HG03066 (cell line): ENCODE data around the gene FUT2.

Experiments
- ATAC-seq: cut with Tn5 transposase; IDR thresholded peaks from one replicate; pipeline ENCODE4 v1.9.1; 2021; ENCODE audit warnings: low read depth; ENCODE audit not compliant: unreplicated experiment

FUT2 gene

DNA sequence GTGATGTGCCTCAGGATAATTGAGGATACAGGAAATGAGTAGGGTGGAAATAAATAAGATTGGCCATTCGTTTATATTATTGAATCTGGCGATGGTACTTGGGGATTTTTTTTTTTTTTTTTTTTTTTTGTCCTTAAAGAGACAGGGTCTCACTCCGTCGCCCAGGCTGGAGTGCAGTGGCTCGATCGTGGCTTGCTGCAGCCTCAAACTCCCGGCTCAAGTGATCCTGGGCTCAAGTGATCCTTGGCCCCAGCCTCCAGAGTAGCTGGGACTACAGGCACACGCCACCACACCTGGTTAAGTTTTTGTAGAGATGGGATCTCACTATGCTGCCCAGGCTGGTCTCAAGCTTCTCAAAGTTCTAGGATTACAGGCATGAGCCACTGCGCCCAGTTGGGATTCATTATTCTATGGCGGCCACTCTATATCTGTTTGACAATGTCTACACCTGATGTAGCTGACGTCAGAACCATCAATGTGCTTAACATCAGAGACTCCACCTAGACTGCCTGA lies 26.5 kb downstream of the FUT2 start:
- ATAC-seq: no peak

DNA sequence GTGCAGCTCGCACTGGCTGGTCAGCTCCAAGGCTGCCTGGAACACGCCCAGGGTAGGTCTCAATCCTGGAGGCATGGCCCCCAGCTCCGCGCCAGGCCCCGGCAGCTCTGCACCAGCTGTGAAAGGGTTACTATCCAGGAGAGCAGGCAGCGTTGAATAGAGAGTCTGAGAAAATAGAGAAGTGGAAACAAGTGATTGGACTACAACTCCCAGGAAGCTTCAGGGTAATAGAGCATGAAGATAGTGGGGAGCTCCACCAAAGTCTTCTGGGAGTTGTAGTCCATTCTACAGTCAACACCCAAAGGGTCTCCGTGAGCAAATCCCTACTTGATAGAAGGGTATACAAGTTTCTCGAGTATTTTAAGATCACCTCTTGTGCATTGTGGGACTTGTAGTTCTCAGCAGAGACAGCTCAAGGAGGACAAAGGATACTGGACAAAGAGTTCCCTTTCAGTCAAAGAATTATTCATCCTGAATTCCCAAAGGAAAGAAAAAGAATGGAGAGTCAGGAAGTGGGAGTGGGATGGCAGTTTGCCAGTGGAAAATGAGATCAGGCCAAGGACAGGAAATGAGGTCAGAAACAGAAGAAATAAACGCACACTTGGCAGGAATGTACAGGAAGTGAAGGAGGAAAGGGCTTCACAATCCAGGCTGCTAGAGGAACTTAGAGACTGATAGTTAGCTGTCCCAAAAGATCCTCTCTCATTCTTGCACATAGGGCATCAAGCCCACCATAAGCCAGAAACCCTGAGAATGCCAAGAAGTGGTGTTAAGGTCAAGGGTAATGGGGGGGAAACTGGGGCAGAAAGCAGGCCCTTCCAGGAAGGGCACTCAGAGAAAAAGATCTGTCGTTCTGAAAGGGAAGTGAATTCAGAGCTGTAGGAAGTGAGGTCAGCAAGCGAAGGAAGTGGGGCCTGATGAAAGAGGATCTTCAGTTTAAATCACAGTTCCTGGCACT lies 29.3 kb downstream of the FUT2 start:
- ATAC-seq: no peak

DNA sequence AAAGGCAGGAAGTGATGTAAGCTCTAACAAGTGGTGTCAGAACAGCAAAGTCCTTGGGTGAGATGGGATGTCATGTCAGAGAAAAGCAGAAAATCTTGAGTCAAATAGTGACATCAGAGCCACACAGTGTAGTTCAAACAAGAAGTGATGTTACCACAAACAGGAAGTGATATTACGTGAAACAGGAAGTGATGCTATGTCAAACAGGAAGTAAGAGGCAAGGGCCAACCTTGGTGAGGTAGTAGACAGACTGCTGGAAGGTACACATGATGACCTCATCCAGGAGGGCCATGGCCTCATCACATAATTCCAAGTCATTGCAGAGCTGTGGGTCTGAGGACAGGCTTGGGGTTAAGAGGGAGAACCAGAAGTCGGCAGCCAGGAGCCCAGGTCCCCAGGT lies 30.8 kb downstream of the FUT2 start:
- ATAC-seq: no peak

- ATAC-seq: no peak
Observed at GRCh38 chr19:48728911-48729664, 33.3 kb downstream of the FUT2 start.

DNA sequence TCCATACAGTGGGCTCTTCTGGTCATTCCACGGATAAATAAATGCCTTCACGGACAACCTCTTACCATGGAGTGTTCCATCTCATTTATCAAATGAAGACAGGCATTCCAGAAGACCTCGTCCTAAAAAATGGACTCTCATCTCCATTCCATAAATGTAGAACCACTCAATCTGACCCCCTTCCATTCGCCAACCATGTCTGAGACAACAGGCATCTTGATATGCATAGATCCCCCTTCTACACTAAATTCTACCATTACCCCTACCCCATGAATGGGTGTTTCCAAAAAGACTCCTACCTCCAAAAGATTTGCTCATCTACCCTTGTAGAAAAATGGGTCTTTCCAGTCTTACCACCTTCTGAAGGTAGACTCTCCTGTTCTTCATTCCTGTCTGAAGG lies 35.7 kb downstream of the FUT2 start:
- ATAC-seq: no peak

DNA sequence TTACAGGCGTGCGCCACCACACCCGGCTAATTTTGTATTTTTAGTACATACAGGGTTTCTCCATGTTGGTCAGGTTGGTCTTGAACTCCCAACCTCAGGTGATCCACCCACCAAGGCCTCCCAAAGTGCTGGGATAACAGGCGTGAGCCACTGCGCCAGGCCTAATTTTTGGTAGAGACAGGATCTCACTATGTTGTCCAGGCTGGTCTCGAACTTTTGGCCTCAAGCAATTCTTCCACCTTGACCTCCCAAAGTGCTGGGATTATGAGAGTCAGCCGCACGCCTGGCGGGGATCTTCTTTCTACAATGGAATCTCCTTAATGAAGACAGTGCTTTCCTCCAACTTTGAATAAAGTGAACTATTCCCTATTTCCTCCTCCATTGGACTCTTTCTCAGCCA lies 38.9 kb downstream of the FUT2 start:
- ATAC-seq: no peak

DNA sequence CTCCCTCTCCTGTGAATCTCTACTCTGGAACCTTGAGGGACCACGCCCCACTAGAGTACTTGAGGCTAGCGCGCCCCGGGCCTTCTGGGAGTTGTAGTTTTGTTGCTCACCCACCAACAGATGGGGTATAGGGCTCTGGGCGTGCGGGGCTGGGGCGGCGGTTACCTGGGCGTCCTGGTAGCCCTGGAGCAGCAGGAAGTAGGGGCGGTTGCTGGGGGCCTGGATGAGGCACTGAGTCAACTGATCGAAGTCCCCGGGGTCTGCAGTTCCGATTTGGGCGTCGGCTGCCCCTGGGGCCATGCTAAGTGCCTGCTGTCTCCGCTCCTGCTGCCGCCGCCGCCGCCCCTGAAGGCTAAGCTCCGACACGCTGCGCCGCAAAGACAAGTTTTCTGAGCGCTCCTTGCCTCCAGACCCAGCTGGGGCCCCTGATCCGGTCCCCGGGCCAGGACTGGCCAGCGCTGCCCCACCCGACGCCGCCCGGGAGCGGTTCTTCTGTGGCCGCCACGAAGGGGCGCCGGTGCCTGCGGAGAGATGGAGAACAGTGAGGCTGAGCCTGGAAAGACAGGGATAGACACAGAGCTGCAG lies 39.4 kb downstream of the FUT2 start:
- ATAC-seq: no peak

DNA sequence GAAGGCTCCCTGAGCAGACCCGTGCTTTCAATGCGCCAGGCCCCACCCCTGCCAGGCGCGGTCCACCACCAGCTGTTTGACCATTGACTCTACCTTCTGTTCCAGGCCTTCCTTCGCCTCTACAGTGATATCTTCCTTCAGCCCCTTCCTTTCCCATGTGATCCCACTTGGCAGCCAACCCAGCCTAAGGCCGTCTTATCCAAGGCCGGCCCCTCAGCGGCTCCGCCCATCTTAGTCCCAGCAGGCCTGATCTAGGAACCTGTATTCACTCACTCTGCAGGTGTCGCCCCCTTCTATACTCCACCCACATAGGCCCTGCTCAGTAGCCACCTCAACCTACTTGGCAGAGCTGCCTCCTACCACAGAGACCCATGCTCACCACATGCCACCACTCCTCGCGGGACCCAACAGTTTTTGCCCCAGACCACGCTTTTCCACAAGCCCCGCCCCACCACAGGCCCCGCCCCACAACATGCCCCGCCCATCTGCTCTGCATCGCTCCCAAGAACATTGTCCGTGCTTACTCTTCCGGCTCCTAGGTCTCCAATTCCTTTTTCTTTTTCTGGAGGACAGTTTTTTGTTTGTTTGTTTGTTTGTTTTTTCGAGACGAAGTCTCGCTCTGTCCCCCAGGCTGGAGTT lies 41.7 kb downstream of the FUT2 start:
- ATAC-seq: no peak

DNA sequence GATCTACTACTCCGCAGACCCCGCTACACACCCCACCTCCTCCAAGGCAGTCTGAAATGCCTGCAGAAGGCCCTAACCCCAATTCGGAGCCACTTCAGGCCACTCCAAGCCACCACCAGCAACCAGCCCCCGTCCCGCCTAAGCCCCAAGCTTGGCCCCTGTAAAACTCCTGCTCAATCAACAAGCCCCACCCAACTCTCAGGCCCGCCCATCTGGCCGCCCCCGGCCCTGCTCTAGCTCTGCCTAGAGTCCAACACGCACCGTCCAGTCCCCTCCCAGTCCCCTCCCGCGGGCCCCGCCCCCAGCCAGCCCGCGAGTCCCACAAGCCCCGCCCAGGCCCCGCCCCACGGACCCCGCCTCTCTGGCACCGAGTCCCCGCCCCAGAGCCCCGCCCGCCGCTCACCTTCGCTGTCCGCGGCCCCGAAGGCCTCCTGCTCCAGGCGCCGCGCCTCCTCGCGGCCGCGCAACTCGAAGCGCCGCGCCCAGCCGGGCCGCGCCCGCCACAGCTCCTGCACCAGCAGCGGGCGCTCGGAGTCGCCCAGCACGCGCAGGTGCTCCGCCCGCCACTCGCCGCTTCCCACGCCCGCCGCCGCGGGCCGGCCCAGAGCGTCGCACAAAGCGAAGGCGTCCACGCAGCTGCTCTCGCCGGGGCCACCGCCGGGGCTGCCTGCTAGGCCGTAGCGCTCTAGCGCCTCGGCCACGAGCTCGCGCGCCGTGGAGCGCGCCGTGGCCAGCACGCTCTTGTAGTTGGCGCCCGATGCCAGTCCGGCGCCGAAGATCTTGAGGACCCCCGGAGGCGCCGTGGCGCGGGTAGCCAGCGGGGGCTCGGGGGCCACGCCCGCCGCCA lies 43.0 kb downstream of the FUT2 start:
- ATAC-seq: peak; percentile 74

DNA sequence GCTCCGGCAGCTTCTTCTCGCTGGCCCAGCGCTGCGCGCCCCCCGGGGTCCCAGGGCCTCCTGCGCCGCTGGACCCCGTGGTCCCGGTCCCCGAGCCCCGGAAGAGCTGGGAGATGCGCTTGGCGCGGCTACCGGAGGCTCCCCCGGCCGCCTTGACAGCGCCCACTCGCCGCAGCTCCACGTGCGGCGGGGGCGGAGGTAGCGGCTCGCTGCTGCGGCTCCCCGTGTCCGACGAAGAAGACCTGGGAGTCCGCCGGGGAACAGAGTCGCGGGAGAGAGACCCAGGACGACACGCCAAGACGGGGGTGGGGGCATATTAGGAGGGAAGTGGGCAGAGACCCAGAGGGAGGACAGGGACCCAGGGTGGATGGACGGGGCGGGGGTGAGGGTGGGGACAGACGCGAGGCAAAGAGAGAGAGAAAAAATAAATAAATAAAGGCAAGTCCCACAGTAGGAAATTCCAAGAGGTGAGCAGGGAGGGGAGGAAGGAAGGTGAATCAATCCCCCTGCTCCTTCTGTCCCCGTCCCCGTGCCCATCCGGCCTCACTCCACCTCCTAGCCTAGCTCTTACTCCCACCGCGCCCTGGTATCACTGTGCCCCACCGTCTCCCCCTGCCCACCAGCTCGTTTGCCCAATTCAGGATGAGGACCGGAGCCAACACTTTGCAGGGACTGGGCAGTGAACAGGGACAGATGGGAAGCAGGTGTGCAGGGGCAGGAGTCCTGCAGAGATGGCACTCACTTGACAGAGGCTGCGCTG lies 43.8 kb downstream of the FUT2 start:
- no peak for ATAC-seq

- no peak for ATAC-seq
Observed at GRCh38 chr19:48740164-48740972, 44.6 kb downstream of the FUT2 start, which contains the start of gene RASIP1. TSS of gene RASIP1 (minus strand) at chr19:48740610. CDS start at chr19:48740282, 328 bp downstream.

DNA sequence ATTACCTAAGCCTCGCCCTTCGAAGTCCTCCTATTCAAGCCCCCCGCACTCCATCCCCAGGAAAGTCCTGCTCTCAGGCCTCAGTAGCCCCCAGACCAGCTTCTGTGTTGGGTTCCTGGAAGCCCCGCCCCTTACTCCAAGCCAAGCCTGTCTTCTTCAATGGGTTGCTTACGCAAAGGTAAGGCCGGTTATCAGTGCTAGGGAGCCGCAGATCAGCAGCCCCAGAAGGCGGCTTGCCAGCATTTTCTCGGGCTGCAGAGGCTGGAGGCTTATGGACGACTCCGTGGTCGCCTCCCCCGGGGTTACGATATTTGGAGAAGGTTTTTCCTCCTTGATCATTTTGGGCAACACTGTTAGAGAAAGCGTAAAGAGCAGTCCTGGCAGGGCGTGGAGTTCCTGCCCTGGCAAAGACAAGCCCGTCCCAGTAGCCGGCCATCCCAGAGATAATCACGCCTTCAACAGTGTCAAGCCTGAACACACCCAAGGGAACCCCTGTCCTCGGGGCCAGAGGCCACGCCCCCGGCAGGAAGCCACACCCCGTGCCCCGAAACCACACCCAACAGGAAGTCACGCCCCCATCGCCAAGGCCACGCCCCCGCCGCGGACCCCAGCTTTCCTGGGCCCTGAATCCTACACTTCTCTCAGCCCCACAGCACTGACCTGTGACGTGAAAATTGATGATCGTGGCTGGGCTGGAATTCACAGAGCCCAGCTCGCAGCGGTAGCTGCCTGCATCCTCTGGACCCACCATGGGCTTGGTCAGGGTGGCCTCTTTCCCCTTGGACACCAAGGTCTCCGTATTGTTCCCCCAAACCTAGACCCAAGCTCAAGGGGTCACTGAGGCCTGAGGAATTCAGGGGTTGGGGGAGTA lies 45.6 kb downstream of the FUT2 start:
- ATAC-seq: no peak

DNA sequence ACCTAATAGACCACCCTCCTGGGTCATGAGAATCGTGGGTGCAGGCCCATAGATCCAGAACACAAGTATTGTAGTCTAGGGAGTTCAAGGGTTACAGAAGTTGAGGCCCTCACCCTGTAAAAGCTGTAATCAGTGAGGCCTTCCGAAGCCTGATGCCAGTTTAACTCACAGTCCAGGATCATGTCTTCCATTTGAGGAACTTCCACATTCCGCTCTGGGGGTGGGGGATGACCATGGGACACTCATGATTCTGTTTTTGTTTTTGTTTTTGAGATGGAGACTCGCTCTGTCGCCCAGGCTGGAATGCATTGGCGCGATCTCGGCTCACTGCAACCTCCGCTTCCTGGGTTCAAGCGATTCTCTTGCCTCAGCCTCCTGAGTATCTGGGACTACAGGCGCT lies 46.3 kb downstream of the FUT2 start:
- no peak for ATAC-seq

DNA sequence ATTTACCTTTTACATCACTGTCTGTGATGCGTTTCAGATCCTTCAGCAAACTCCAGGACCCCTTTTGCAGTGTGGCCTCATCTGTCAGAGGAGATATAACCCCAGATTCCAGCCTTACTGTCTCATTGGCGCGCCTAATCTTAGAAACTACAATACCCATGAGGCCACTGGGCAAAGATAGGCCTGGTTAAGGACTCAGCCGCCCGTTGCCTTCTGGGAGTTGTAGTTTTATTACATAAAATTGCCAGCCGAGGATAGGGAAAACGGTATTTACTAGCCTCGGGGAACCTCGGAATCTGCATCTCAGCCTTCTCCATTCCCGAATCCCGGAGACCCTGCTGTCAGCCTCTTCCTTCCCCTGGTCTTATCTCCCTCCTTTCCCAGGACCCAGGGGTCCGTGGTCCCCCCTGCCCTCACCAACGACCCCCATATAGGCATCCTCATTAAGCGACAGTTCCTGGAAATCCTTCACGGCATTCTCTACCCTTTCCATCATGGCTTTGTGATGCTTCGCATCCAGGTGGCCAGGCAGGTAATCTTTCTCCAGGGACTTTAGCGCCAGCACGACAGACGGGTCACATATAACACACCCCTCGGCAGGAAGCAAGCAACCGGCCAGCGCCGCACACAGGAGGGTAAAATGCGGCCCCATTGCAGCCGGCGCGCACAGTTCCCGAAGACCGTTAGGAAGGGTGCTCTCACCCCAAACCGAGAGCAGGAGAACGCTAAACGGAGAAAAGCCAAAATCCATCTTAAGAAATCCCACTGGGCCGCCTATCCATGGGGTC lies 49.6 kb downstream of the FUT2 start:
- ATAC-seq: no peak

DNA sequence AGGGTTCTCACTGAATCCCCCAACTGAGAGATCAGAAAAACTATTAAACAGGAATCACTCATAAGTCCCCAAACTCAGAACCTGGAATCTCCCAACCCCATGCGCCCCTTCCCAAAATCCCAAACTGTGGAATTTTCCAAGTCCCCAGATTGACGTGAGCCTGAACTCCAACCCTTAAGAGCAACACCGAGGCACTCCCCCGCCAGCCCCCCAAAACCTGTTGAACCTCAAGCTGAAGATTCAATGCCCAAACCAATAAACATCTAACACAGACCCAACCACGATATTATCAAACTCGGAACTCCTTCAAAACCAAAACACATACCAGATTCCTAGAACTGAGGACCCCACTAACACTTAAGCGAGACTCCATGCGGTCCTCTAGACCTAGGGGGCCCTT lies 50.3 kb downstream of the FUT2 start:
- ATAC-seq: no peak

GRCh38 chr19:48746738-48747575 lies 51.2 kb downstream of the FUT2 start, which contains the start of gene IZUMO1:
TSS of gene IZUMO1 (minus strand) at chr19:48746909. CDS start at chr19:48745859, 1,050 bp downstream.
- no peak for ATAC-seq
